ENCODE measurements around the gene CYP26B1. TPM values are rescaled to one million over a fixed set of nuclear protein-coding genes. Genes with fewer than 3 reads are reported as not detected.

The CYP26B1 gene
- total and polyA plus RNA-seq, 11 donors, result 0.76 to 5.9 (median 2.1) TPM

DNA sequence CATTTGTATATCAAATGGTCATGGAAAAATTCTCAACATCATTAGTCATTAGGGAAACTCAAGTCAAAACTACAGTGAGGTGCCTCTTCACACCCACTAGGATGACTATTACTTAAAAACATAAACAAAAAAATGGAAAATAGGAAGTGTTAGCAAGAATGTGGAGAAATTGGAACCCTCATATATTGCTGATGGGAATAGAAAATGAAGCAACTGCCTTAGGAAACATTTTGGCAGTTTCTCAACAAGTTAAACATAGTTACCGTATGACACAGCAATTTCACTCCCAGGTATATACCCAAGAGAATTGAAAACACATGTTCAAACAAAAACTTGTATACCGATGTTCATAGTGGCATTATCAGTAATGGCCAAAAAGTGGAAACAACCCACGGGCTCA lies 18.1 kb upstream of the CYP26B1 start:
- Histone ChIP-seq H3K4me1 (no peaks in the 10 kb centered on the region), H3K27ac (no peak overlapping the region), H3K36me3 (no peaks in the 10 kb centered on the region), H3K9me3 (peaks cover 0 to 11% (median 0%) of the 10 kb centered on the region in 12 donors), H3K4me3 (no peak overlapping the region), H3K27me3 (no peaks in the 10 kb centered on the region)
- intact Hi-C loops (cut with DNase I), result loop anchor here in 1 of 10 donors (10.0 kb wide), 1 partner anchor 409 kb away; no protein-coding TSS in a partner anchor
- no peak for DNase-seq
- TF ChIP-seq CTCF (IDR thresholded peaks at IDR 0.05) (no peak), POLR2A (IDR thresholded peaks at IDR 0.05) (no peak)
- 87 to 93% (median 90%) methylated on average over 3 of the region's 3 CpGs for WGBS, 4 donors
- ATAC-seq, result no peak

- intact Hi-C loops (cut with DNase I), result loop anchor here in 1 of 10 donors (10.0 kb wide), 1 partner anchor 412 kb away; no protein-coding TSS in a partner anchor
- Histone ChIP-seq H3K36me3 (no peaks in the 10 kb centered on the region), H3K4me3 (no peak overlapping the region), H3K9me3 (no peaks in the 10 kb centered on the region), H3K27ac (no peak overlapping the region), H3K4me1 (no peaks in the 10 kb centered on the region), H3K27me3 (peaks cover 0 to 9% (median 0%) of the 10 kb centered on the region in 9 donors)
- ATAC-seq, result no peak
- WGBS, 4 donors, result 94 to 97% (median 96%) methylated on average over 5 of the region's 5 CpGs
- DNase-seq, result no peak
- no peak for TF ChIP-seq POLR2A (IDR thresholded peaks at IDR 0.05)
- no peak for TF ChIP-seq CTCF (IDR thresholded peaks at IDR 0.05)
Observed at GRCh38 chr2:72162574-72162973, 14.9 kb upstream of the CYP26B1 start.

DNA sequence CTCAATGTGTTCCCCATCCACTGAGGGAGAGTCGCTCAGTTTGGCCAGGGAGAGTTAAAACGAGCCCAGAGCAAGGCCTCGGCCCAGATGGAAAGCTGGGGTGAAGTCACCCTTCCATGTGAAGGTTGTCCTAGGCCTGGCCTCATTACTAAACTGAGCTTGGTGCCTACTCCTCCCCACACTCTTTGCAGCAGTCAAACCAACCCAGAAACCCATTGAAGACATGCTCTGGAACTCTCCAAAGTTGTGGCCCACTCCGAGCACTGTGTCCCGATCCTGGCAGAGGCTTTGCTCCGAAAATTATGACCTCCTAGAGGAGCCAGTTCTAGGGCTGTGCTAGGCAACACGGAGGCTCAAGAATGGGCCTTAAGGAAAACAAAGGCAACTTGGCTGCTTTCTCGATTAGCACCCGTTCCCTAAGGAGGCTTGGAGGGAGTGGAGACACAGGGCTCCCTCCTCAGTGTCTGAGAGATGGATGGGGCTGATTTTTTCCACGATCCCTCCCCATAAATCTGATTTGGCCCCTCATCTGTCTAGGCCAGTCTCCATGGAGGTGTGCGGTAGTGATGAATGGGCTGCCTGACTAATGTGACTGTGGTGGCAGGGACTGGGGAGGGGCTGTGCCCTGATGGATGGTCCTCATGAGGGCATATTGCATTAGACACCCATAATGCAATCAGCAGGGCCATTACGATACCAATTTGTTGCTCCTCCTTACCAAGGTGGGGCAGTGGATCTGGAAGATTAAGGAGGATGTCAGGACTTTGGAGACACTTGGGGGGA lies 11.7 kb upstream of the CYP26B1 start:
- H3K27me3 ChIP-seq, result peaks cover 0 to 36% (median 6%) of the 10 kb centered on the region in 9 donors
- no peak for ATAC-seq
- H3K4me1 ChIP-seq, result no peaks in the 10 kb centered on the region
- TF ChIP-seq POLR2A (IDR thresholded peaks at IDR 0.05) (no peak), CTCF (IDR thresholded peaks at IDR 0.05) (no peak)
- no peak overlapping the region for H3K27ac ChIP-seq
- intact Hi-C loops (cut with DNase I), result loop anchor here in 3 of 10 donors (10.0 kb wide), 2 partner anchors 415 to 585 kb away; no protein-coding TSS in a partner anchor
- no peaks in the 10 kb centered on the region for H3K9me3 ChIP-seq
- DNase-seq, result no peak
- WGBS, 4 donors, result 87 to 95% (median 93%) methylated on average over 12 of the region's 12 CpGs
- H3K4me3 ChIP-seq, result no peak overlapping the region
- no peaks in the 10 kb centered on the region for H3K36me3 ChIP-seq

DNA sequence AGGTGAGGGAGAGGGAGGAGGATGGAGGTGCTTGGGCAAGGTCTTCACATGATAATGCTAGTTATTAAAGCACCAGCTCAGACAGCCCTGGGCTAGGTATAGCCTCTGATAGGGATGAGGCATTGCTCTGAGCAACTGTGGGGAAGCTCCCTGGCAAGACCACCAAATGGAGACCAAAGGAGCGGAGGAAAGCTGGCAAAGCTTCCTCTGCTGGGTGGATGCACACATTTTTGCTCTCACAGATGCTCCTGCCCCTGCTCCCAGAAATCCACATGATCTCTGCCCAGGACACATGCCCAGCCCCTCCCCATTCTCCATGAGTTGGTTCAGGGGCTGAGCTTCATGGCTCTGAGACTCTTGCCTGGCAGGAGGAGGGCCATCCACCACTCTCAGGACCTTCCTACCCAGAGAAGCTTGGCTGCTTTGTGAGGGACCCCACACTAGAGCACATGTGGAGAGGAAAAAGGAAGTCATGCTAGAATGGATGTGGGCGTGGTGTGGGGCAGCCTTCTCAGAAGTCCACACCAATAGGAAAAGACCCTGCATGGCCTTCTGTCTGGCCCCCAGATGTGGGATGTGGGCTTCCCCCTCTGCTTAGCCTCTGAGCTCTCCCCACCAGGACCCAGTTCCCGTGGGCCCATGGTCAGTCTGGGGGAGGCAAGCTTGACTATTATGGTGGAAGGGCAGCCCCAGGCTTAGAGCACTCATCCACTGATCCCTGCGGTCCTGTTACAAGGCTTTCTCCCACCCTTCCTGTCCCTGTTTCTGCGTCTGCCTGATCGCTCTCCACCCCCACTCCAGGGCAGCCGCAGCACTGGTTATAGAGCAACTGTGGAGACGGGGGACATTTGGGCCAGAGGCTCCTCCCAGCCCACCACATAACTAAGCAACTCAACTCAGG lies 10.5 kb upstream of the CYP26B1 start:
- WGBS, 4 donors, result 84 to 94% (median 87%) methylated on average over 5 to 8 of the region's 8 CpGs
- intact Hi-C loops (cut with DNase I), result loop anchor here in 4 of 10 donors (2.0 to 10.0 kb wide), 3 partner anchors 73 to 587 kb away; no protein-coding TSS in a partner anchor
- H3K27ac ChIP-seq, result no peak overlapping the region
- TF ChIP-seq POLR2A (IDR thresholded peaks at IDR 0.05), result no peak
- no peak for TF ChIP-seq CTCF (IDR thresholded peaks at IDR 0.05)
- ATAC-seq, result no peak
- no peaks in the 10 kb centered on the region for H3K4me1 ChIP-seq
- peaks cover 0 to 44% (median 10%) of the 10 kb centered on the region in 9 donors for H3K27me3 ChIP-seq
- H3K9me3 ChIP-seq, result no peaks in the 10 kb centered on the region
- H3K4me3 ChIP-seq, result no peak overlapping the region
- H3K36me3 ChIP-seq, result no peaks in the 10 kb centered on the region
- DNase-seq, result no peak

Data from heart left ventricle (tissue), 16 donors.